ENCODE measurements around the gene ANAPC13.

ANAPC13 gene

DNA sequence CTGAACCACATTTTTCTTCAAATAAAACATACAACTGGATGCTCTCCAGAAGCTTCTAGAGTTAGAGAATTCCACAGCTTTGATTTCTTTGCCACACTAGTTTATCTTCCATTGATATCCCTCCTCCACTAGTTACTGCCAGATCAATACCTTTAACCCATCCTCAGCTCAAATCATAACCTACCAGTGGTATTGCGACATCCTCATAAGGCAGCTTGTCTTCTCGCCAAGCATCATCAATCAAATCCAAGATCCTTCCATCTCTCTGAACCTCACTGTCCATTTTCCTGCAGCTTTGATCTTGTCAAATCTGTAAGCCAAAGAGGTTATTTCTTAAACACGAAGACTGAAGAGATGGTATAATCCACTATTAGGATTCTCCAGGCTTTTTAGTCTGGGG lies 3.2 kb downstream of the ANAPC13 start:
- no peak for DNase-seq

DNA sequence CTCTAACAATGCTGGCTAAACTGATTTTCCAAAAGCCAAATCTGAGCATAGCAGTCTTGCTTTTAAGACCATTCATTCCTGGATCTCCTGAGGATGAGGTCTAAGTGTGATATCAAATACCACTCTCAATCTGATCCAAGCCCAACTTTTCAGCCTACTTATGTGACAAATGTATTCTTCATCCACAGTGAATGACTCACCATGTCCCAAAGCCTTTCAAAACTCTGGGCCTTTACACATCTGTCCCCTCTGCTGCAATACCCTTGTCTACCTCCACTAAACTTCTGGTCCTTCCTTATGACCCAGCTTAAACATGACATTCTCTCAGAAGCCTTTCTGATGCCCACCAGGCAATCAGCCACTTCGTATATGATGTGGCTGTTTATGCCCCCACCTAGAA lies 4.6 kb downstream of the ANAPC13 start:
- no peak for DNase-seq

DNA sequence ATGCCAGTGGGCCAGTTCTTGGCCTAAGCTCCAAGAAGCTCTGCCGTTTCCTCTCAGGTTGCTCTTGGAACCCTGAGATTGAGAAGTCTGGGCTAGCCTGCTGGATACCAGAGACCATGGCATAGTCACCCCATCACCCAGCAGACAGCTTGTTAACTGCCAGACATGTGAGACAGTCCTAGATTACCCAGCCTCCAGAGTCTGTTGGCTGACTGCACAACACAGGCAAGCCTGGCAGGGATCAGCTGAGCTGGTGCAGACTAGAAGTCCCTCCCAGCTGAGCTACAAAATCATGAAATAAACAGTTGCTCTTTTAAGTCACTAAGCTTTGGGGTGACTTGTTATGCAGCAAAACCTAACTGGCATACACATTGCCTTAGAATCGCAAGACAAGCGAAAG lies 5.2 kb downstream of the ANAPC13 start:
- DNase-seq: no peak

DNA sequence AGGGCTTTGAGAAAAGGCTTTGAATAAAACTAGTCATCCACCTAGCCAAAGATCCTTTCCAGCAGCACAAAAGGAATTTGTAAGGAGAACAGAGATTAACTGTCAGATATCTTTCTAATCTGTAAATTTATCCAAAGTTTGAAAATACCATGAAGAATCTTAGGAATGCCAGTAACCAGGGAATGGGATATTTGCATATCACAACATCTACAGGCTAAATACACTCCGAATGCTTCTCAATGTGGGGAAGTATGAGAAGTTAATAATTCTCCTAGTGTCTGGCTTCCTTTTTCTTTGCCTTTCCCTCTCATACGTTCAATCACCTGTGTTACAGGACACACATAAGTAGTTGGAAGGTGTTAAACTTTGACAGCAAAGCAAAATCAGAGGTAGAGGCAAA lies 7.8 kb downstream of the ANAPC13 start:
- DNase-seq: no peak

DNA sequence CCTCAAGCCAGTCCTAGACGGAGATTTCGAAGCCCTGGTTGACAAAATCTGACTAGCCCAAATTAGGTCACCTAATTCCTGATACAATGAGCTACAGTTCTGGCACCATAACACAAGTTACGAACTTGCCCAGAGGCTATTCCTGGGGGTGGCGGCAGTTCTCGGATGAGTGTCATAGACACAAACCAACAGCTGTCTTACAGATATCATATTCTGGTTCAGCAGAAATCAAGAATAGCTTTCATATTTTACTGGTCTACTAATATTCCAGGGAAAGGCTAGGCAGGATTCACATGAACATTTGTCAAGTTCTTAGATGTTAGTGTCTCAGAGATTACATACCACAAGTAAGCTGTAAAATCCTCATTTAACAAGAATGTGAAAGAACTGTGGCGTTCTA lies 8.8 kb downstream of the ANAPC13 start:
- no peak for DNase-seq

DNA sequence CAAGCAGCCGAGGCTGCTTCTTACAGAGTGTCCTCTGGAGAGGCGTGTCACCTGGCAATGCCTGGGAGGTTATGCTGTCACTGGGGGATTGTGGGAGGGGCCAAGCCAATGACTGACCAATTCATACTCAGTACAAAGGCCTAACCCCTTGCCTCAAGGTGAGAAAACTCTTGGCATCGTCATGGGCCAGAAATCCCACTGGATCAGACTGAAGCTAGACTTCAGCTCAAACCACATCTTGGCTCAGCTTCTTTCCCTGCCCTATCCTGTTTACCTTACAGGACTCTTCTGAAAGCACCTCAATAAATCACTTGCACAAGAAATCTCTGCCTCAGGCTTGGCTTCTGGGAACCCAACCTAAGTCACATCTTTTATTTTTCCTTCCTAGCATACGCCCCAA lies 9.5 kb downstream of the ANAPC13 start:
- DNase-seq: no peak

DNA sequence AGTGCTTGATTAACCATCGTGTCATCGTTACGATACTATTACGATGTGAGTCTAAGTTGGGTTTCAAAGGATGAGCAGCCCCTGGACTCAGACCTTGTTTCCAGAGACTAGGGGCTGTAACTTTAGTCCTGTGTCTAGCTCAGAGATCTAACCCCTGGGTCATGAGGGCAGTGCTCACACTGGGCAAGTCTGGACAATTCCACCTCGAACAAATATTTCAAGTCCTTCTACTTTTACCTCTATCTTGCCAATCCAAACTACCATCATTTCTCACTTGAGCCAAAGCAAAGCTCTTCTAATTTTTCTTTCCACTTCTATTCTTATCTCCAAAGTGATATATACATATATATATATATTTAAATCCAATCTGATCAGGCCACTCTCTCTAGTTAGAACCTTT lies 10.8 kb downstream of the ANAPC13 start:
- DNase-seq: no peak

DNA sequence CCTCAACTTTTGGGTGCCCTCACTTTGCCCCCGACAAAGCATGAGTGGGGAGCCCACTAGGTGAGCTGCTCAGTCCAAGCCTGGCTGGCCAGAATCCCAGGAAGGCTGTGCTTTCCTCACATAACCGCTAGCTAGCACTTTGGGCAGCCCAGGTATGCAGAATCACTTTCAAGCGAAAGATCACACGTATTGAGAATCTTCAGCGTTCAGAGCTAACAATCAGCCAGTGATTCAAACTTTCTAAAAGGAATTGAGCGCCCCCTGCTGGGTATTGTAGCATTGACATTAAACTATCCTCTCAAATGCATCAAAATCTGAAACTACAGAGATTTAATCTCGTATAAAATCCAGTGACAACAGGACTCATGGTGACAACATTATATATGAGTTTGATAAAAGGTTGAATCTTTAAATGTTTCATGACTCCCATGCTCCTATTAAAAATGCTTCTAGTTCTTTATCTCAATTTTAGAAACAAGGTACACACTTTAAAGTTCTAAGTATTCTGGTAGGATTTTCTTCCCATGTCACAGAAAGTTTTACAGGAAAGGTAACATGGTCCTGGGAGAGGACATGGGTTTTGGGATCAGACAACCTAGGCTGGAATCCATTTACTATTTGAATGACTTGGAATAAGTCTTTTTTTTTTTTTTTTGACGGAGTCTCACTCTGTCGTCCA lies 11.8 kb downstream of the ANAPC13 start:
- DNase-seq: peak; percentile 91

DNA sequence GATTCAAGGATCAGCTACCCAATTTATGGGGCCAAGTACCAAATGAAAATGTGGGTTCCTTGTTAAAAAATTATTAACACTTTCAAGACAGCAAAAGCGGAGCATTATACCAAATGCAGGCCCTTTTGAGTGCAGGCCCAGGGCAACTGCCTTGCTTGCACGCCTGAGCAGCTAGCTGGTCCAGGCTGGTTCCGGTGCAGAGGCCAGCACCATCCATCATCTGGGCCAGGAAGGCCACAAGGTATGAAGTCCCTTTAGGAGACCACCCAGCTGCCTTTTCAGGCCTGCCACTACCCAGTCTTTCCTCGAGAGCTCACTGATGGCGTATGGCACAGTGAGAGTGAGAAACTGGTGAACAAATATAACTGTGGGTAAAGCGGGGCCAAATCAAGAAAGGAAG lies 13.0 kb downstream of the ANAPC13 start:
- DNase-seq: no peak

DNA sequence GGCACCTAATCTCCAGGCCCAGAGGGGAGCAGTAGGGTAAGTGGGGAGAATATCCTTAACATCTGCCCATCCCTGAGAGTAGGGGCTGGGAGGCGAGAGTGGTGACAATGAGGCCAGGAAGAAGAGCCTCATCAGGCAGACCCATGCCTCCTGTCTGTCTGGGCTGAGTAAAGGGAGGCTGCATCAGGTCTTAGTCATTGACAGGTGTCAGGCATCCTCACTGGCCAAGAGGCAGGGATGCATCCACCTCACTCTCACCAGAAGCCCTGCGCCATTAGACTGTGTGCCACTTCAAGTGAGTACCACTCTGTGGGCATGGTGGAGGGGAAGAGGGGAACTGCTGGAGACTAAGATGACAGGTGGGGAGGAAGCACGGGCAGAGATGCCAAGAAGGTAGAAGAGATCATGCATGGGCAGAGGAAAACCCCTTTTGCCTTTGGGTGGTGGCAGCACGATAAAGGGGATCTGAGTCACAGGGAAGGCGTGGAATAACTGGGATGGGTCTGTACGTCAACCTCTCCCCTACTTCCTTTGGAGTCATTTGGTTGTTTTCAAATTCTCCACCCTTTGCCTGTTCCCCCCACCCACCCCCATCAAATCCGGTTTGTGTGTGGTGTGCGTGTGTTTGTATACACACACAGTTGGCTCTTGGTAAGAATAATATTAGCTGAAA lies 14.1 kb downstream of the ANAPC13 start:
- no peak for DNase-seq

DNA sequence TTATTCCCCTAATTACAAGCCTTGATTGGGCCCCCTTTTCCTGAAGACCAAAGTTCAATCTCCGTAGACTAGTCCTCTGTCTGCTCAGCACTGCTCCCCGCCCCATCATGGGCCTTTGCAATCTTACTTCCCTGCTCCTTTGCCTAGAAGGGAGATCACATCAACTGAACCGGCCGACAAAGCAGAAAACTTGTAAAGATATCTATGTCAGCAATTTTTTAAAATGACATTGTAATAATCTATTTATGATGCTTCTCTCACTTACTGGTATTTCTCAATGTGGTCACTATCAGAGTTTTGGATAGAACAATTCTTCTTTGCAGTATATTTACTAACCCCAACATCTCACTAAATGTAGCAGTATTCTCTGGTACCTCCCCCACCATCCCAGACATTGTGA lies 17.3 kb downstream of the ANAPC13 start:
- DNase-seq: no peak

DNA sequence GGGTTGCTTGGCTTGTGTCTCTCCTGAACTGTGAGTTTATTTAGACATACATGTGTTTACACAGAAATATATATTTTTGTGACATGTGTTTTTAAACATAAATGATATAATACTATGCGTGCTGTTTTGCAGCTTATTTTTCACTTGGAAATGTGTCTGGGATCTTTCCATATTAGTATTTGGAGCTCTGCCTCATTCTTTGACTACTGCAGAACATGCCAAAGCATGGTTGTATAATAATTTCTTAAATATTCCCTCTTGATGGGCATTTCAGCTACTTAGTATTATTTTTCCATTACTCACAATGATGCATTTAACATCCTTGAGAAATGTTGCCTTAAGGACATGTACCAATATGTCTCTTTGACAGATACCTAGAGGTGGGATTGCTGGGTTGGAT lies 19.5 kb downstream of the ANAPC13 start:
- DNase-seq: no peak

DNA sequence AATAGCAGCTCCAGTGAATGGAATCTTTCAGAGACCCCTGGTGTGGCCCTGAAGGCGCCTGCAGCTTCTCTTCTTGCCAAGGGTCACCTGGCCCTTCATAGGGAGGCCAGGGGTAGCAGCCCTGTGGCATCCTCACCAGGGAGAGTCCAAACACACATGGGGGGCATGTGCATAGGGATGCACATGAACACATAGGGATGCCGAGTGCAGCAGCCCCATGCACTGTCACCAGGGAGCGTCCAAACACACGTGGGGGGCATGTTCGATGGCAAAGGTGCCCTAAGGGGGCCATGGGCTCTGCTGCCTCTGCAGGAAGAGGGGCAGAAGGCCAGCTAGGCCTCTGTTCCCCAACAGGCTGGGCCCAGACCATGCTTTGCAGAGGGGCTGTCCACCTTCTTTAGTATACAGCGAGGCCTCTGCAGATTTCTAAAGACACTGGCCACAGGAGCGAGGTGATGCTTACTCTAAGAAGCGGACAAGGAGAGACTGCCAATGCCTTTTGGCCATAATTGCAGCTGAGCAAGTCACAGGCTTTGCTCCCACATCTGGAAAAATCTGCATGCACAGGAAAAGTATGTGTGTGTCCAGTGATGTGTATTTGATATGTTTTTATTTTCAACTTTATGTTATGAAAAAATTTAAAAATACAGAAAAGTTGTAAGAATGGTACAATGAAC lies 21.0 kb downstream of the ANAPC13 start:
- DNase-seq: no peak

DNA sequence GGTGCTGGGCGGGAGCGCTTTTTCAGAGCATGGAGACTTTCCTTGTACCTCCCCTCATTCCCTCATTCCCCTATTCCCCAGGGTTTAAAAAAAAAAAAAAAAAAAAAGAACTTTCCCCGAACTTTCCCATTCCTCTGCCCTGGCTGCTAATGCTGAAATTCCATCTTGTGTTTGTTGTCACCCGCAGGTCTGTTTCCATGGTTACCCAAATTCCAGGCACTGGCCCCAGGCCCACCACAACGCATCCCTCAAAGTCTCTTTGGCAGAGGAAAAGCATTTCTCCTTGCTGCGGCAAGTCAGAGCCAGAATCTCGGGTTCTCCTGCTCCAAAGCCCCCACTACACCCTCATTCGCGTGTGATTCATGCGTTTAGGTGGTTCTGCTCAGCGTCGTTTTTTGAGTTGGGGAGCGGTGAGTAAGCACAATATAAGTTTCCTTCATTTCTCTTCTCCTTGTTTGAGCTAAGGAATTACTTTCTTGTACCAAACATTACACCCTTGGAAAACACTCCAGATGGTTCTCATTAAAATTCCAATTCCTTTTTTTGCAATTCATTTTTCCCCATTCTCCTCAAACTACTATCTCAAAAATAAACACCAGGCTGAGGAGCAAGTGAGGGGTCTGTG lies 21.6 kb downstream of the ANAPC13 start:
- DNase-seq: no peak

DNA sequence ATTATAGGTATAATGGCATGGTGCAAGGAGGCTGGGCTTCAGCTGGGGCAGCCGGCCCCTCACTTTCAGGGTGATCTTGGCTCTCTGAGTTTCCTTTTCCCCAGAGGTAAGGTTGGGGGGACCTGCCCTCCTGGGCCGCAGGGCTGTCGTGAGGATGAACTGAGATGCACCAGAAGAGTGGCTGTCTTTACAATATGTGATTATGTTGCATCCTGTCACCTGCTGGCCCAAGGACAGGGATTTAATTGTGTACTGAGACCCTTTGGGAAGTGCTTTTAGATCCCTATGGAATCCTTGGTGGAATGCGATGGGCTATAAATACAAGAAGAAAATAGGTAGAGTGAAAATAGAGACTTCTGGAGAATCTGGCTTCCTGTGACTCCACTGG lies 22.1 kb downstream of the ANAPC13 start:
- DNase-seq: no peak

DNA sequence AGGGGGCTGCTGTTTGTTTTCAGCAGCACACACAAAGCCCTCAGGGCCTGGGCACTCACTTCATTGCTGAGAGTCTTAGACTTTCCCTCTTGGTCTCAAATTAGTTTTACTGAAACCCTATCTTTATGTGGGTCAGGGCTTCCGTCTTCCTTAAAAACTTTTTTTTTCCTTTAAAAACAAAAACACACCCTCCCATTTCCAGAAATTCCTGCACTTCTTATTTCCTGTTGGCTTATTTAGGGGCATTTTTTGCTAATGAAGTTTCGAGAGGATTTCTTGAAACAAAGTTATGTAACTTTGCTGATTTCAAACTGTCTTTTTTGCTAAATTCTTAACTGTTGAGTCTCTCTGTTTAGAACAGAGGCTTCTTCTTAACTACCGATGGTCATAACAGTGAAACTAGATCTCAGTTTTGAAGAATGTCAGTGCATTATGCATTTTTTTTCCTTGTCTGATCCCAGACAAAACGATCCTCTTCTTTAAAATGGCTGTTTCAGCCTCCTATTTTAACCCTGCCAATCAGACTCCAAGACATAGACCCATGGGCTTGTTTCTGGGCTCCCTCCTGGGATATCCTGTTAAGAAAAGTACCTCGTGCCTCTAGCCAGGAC lies 23.3 kb downstream of the ANAPC13 start:
- DNase-seq: no peak

DNA sequence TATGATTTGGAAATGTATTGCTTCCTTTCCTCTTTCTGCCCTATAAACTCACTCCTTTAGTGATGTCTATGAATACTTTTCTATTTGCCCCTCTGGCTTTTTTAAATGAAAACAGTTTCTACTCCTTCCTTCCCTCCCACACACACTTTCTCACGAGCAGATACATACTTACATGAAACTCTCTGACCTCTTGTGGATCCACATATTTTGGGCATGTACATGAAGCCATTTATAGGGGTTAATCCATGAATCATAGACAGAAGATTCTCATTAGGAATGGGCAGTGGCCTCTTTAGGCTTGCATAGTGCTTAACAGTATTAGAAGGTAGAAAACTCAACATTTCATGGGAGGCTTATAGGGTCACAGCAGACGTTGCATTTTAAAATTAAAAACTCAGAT lies 24.8 kb downstream of the ANAPC13 start:
- no peak for DNase-seq

DNA sequence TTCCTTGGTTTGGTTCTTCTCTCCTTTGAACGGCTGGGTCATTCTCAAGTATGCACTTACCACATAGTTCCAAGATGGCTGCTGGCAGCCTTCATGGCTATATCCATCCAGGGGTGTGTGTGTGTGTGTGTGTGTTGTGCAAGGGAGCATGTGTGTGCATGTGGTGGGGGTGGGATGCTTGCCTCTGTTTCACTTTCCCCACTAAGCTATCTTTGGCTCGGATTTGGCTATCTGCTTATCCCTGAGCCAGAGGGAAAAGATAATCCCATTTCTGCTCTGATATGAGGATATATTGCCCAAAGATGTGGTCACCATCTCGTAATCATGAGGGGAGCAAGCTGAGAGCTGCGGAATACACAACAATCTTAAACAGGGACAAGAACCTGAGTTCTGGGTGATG lies 26.2 kb downstream of the ANAPC13 start:
- DNase-seq: no peak

DNA sequence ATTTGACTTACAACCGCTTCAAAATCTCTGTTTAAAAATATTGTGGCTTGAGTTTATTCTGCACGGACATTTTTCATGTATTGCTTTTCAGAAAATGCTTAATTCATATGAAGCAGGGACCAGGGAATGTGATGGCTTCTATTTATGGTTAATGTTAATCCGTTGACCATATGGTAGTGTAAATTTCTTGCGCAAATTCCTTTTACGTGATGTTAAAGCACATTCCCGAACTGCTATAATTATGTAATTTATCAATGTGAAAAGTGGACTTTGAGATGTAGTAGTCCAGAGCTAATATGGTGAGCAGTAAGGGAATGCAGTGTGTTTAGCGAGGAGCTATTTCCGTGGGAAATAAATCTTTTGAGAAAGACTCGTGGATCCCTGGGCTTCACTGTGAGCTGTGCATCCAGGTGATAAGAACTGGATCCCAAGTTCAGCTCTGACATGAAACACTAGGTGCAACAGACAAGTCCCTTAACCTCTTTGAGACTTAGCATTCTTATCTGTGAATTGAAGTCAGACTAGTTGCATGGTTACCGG lies 27.3 kb downstream of the ANAPC13 start:
- DNase-seq: no peak

DNA sequence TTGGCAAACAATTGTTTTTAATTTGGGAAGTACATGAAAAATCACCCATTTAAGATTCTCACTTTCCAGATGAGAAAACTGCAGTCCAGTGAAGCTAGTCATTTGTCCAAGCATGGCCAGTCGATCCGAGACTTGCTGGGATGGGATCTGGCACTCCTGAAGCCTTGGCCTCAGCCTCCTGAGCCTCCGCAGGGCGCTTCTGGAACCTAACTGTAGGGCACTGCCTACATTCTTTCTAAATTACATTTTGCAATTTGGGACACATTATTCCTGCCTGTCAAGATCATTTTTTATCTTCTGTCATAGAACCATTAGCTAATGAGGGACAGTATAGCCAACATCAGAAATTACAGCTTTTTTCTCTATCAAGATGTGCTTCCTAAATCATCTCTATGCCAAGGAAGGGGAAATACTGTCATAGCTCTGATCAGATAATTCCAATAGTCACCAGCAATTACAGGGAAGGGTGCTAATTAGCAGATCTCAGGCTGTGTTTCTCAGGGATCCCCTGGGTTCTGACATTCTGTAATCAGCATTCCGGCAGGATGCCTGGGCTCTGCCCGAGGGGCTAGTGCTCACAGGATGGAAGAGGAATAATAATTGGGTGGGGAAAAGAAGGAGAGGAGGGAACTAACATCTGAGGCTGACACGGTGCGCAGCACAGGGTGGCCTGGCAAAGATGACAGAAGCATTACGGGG lies 28.3 kb downstream of the ANAPC13 start:
- no peak for DNase-seq

DNA sequence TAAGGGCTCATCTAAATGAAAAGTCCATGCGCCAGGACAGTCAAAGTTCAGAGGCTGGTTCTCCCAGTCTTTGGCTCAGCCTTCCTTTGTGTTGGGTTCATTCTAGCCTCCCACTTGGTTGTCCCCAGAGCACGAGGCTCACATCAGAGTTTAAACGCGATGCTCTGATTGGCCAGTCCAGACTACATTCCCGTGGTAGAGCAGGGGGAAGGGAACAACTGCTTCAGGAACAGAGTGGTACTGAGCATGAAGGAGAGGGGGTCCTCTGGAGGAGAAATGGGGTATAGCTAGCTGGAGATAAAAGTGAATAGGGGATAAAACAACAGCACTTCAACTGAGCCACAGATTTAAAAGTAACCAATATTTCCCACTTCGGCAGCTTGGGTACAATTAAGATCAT lies 32.2 kb downstream of the ANAPC13 start:
- DNase-seq: peak; percentile 8

DNA sequence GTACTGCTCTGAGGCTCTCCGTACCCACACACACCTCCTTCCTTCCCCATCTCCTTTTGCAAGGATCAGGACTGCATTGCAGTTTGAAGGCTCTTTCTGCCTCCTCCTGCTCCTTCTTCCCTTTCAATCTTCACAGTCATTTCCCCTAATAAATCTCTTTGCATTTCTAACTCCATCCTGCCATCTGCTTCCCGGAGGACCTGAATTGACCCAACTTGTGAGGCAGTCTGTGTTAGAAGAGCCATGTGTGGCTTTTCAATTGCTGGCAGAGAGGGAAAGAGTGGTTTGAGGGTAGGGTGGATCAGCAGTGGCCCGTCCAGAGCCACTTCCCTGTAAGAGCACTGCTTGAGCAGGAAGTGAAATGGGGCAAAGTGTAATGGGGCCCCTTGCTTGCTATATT lies 35.8 kb downstream of the ANAPC13 start:
- DNase-seq: peak; percentile 6

DNA sequence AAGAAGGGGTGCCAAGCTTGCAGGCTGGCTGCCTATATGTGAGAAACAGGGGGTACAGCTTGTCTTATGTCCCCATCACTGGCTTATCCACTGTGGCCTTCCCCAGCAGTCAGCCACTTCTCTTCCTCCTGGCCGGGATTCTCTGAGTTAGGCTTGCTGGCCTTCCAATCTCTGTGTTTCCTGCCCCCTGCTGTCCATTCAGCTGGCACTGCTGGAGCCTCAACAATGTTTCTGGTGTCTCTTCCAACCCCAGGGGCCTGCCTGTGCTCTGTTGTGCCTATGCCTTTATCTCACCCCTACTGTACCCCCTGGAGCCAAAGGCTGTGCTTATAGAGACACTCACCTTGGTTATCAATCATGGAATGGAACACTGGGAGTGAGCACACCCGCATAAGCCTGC lies 36.5 kb downstream of the ANAPC13 start:
- peak; percentile 20 for DNase-seq

Data from hematopoietic multipotent progenitor cell treated with erythropoietin and hydrocortisone succinate and interleukin-3 and kit ligand, for 4 days (in vitro differentiated cells).